ENCODE data around the gene LGALS9.
"Not testable (repeated sequence)": the region's sequence is repeated elsewhere in the genome, so short reads cannot be mapped to it uniquely, and the experiment has no call there.

The LGALS9 gene

GRCh38 chr17:27603880-27604794 lies 26.9 kb upstream of the LGALS9 start:
- DNase-seq = no peak

DNA sequence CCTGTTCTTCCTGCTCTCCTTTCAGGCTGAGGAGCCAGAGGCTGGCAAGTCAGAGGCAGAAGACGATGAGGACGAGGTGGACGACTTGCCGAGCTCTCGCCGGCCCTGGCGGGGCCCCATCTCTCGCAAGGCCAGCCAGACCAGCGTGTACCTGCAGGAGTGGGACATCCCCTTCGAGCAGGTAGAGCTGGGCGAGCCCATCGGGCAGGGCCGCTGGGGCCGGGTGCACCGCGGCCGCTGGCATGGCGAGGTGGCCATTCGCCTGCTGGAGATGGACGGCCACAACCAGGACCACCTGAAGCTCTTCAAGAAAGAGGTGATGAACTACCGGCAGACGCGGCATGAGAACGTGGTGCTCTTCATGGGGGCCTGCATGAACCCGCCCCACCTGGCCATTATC lies 25.6 kb upstream of the LGALS9 start:
- no peak for DNase-seq

DNA sequence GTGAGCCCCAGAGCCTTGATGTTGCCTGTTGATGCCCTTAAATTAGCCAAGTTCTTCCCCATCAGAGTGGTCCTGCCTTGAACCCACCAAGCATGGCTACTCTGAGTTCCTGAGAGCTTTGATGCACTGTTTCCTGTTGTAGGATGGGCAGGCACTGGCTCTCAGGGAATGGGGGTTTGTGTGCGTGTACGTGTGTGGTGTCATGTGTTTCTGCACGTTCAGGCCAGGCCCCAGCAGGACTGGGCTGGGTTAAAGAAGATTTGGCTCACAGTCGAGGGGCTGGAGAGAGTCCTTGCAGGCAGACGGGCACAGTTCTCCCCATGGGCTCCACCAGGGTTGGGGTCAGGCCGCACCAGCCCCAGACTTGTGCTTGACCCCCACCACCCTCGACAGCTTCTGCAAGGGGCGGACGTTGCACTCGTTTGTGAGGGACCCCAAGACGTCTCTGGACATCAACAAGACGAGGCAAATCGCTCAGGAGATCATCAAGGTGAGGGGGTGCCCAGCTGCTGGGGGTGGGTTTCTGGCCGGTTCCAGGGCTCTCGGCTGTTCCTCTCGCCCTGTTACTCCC lies 23.4 kb upstream of the LGALS9 start:
- DNase-seq = no peak

DNA sequence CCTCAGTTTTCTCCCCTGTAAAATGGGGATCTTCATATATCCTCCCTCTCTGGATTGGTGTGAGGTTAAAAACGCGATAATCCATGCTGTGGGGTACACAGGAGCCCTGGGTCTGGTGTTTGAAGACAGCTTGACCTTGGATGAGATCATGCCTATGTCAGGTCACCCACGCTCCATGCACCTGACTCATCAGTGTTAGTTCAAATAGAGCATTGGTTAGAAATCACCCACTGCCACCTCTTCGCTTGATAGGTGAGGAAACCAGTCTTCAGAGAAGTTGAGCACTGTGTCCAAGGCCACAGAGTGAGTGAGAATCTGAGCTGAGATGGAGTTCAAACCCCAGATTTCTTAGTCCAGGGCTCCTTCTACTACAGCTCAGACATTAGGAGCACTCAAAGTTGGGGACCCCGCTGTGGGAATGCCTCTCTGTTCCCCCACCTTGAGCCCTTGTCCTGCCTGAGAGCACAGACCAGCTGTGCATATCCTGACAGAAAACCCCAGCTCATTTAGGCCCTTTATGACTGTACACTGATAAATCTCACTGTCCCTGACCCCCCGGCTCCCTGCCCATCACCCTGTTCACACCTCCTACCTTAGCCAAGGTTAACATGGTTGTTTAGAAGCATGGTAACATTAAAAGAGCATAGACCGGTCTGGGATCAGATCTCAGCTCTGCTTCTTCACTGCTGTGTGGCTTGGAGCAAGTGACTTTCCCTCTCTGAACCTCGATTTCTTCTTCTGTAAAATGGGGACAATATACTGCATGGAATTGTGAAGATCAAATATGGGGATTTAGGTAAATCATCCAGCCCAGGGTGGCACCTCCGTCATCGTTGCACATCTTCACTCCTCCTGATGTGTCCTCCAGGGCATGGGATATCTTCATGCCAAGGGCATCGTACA lies 22.4 kb upstream of the LGALS9 start:
- DNase-seq = no peak

GRCh38 chr17:27609611-27610303 lies 21.2 kb upstream of the LGALS9 start:
- no peak for DNase-seq

DNA sequence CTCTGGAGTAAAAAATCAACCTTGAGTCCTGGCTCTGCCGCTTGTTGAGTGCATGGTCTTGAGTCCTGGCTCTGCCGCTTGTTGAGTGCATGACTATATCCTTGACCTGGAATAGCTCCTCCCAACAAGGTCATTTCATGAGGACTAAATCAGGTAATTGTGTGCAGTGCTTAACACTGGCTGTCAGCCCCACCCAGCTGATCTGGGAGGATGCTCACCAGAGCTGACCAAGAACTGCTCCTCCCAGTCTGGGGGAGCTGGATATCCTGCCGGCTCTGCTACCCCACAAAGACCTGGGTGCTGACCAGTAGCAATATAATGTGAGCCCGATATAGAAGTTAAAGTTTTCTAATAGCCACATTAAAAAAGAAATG lies 20.7 kb upstream of the LGALS9 start:
- no peak for DNase-seq

- DNase-seq = no peak
Measured at GRCh38 chr17:27612160-27612770, 18.7 kb upstream of the LGALS9 start.

GRCh38 chr17:27613433-27613832 lies 17.6 kb upstream of the LGALS9 start:
- DNase-seq = no peak

GRCh38 chr17:27615121-27615520 lies 15.9 kb upstream of the LGALS9 start:
- no peak for DNase-seq

DNA sequence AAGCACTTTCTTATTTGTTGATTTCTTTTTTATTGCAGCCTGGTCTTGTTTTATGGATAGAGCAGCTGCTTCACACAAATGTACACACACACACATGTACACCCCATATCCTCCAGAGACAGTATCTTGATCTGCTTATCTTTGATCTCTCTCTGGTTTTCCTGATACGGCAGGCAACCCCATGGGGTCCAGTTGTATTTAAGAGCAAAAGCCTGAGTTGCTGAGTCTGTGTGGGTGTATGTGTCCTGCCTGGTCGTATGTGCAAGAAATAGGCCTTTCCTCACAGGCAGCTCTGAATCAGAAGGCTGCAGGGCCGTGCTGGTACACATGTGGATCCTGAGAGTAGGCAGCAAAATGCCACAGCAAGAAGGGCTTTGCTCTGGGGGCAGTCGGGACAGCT lies 14.6 kb upstream of the LGALS9 start:
- no peak for DNase-seq

DNA sequence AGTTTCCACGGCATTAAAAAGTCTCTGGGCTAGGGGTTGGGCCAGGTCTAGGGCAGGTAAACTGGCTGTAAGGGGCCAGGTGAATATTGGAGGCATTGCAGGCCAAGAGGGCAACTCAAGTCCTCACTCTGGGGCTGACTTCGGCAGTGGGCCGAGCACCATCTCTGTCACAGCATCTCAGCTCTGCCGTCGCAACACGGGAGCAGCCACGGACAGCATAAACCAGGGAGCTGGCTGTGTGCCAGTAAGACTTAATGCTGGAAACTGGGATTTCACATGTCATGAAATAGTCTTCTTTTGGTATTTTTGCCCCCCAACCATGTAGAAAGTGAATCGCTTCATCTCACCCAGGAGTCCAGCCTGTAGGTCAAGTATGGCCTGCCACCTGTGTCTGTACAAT lies 12.6 kb upstream of the LGALS9 start:
- DNase-seq = no peak

DNA sequence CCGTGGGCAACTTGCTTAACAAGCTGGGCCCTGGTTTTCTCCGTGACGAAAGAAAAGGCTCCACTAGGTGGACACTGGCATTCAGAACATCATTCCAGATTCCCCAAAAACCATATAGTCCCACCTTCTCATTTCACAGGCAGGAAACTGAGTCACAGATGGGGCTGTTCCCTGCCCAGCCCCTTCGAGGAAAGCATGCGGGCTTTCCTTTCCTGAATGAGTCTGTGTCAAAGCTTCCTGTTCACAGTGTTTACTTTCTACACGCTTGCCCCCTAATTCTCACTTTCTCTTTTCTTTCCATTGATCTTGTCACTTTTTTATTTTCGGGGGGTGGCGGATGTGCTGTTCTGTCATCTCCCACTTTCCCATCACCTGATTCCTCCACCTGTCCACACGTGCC lies 10.3 kb upstream of the LGALS9 start:
- DNase-seq = no peak

- no peak for DNase-seq
Measured at GRCh38 chr17:27621536-27621935, 9.5 kb upstream of the LGALS9 start.

GRCh38 chr17:27621942-27622559 lies 8.9 kb upstream of the LGALS9 start:
- DNase-seq = no peak

GRCh38 chr17:27622986-27623385 lies 8.0 kb upstream of the LGALS9 start:
- DNase-seq = no peak

- no peak for DNase-seq
Measured at GRCh38 chr17:27623614-27624013, 7.4 kb upstream of the LGALS9 start.

- no peak for DNase-seq
Measured at GRCh38 chr17:27624539-27624938, 6.4 kb upstream of the LGALS9 start.

GRCh38 chr17:27625856-27626255 lies 5.1 kb upstream of the LGALS9 start:
- DNase-seq = no peak

- DNase-seq = no peak
Measured at GRCh38 chr17:27627514-27627913, 3.5 kb upstream of the LGALS9 start.

- DNase-seq = no peak
Measured at GRCh38 chr17:27628376-27628775, 2.6 kb upstream of the LGALS9 start.

DNA sequence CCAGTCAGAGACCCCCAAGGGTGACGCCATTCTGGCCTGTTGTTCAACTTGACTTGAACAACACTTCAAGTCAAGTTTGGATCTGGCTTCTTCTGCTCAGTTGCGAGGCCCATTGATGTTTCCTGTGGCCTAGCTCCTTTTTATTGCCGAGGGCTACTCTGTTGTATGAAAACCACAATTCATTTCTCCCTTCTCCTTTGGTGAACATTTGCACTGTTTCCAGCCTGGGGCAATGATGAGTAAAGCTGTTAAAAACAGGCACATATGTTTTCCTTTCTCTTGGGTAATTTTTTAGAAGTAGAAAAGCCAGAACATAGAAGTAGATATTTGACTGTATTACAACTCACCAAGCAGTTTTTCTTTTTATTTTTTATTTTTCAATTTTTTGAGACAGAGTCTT lies 1.7 kb upstream of the LGALS9 start:
- DNase-seq = not testable (repeated sequence)

DNA sequence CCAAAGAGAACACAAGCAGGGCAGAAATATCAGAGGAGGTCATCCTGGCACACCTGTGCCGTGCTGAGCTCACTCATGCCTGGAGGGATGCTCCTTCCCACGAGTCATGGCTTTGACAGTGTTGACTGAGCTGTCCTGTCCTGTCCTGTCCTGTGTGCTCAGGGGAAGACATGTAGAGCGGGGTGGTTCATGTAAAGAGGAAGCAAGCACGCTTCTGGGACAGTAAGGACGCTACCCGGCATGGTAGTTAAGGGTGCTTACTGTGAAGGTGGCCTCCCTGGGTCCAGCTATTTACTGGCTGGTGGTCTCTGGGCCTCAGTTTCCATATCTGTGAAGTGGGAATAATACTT lies 398 bp downstream of the LGALS9 start:
- DNase-seq = no peak
